Astrocyte of the spinal cord (primary cell): Measurements from ENCODE around the gene ARHGAP12.

Experiments
- DNase-seq: peaks from one replicate; pipeline ENCODE4 v3.0.0; 2011; ENCODE audit warnings: low read depth, low spot score
- H3K4me3 ChIP-seq: 2 replicates; pipeline ENCODE4 v1.5.1; 2011; ENCODE audit warnings: low read depth, mild to moderate bottlenecking, low read length, moderate library complexity
- in situ Hi-C: cut with HindIII; loops from 2 replicates; pipeline ENCODE4 v1.10.0; 2017; ENCODE audit warnings: low sequenced_read_pairs
- TF ChIP-seq, protein P1 (sequence below): IDR thresholded peaks from 2 replicates; pipeline ENCODE4 v1.5.1; 2012; ENCODE audit warnings: low read depth, mild to moderate bottlenecking, low read length, inconsistent platforms

The ARHGAP12 gene

DNA sequence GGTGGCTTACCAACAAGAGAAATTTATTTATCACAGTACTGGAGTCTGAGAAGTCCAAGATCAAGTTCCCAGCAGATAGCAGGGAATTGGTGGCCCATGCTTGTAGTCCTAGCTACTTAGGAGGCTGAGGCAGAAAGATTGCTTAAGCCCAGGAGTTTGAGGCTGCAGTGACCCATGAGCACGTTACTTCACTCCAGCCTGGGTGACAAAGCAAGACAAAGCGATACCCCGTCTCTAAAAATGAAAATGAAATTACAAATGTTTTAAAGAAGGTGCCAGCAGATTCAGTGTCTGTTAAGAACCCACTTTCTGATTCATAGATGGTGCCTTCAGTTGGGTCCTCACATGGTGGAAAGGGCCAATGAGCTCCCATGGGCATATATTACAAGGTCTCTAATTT lies 20.6 kb upstream of the ARHGAP12 start:
- TF ChIP-seq, protein P1, sequence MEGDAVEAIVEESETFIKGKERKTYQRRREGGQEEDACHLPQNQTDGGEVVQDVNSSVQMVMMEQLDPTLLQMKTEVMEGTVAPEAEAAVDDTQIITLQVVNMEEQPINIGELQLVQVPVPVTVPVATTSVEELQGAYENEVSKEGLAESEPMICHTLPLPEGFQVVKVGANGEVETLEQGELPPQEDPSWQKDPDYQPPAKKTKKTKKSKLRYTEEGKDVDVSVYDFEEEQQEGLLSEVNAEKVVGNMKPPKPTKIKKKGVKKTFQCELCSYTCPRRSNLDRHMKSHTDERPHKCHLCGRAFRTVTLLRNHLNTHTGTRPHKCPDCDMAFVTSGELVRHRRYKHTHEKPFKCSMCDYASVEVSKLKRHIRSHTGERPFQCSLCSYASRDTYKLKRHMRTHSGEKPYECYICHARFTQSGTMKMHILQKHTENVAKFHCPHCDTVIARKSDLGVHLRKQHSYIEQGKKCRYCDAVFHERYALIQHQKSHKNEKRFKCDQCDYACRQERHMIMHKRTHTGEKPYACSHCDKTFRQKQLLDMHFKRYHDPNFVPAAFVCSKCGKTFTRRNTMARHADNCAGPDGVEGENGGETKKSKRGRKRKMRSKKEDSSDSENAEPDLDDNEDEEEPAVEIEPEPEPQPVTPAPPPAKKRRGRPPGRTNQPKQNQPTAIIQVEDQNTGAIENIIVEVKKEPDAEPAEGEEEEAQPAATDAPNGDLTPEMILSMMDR, result no peak
- H3K4me3 ChIP-seq, result no peak overlapping the region
- no peak for DNase-seq
- in situ Hi-C loops, result no loop called here

DNA sequence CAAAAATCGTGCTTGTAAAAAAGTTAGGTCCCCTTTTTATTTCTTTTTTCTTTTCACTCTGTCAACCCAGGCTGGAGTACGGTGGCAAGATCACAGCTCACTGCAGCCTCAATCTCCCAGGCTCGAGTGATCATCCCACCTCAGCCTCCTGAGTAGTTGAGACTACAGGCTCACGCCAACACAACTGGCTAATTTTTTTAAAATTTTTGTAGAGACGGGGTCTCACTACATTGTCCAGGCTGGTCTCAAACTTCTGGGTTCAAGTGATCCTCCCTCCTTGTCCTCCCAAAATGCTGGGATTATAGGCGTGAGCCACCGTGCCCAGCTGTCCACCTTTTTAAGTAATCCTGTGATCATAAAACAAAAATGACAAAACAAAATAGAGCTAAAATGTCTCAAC lies 19.4 kb upstream of the ARHGAP12 start:
- no peak overlapping the region for H3K4me3 ChIP-seq
- TF ChIP-seq, protein P1, result no peak
- DNase-seq, result no peak
- in situ Hi-C loops, result no loop called here

GRCh38 chr10:31947144-31947926 lies 18.7 kb upstream of the ARHGAP12 start:
- TF ChIP-seq, protein P1, result peak; percentile 56
- peak; percentile 86 for DNase-seq
- in situ Hi-C loops, result no loop called here
- no peak overlapping the region for H3K4me3 ChIP-seq

- no peak for DNase-seq
- H3K4me3 ChIP-seq, result no peak overlapping the region
- TF ChIP-seq, protein P1, result no peak
- in situ Hi-C loops, result no loop called here
Observed at GRCh38 chr10:31945392-31945791, 16.8 kb upstream of the ARHGAP12 start.

DNA sequence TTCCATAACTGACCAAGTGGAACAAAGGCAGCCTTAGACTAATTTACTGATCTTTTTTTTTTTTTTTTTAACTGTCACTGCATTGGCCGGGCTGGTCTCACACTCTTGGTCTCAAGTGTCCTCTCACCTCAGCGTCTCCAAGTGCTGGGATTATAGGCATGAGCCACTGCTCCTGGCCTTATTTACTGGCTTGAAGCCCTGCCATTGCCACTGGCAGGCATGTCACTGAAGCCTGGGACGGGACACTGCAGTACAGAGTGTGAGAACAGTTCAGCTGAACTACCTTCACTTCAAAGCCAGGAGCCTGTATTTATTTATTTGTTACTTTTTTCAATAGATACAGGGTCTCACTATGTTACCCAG lies 15.4 kb upstream of the ARHGAP12 start:
- H3K4me3 ChIP-seq, result no peak overlapping the region
- TF ChIP-seq, protein P1, result no peak
- no peak for DNase-seq
- in situ Hi-C loops, result no loop called here

DNA sequence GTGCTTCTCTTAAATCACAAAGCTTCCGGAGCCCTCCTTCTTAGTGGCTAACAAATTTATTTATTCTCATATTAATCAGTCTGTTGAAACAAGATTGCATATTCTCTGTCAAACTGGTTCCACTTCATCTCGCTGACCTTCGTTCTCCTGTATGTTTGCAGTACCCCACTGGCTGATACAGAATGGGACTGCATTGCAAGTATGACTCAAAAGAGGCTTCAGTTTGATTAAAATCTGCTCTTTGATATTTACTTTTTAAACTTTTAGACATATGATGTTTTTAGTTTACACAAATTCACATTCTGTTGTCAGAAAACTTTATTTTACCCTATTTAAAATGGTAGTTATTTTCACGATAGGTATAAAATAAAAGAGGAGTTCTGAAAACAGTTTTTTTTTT lies 14.3 kb upstream of the ARHGAP12 start:
- DNase-seq, result no peak
- TF ChIP-seq, protein P1, result no peak
- in situ Hi-C loops, result no loop called here

More for the DNA sequence above, 14.3 kb upstream of the ARHGAP12 start:
- H3K4me3 ChIP-seq, result no peak overlapping the region
